HepG2 (cell line): Measurements from ENCODE around the gene PRSS50. TPM values are rescaled to one million over a fixed set of nuclear protein-coding genes. Genes with fewer than 3 reads are reported as not detected.

Source experiments
- ATAC-seq: fragments of 200-7000 bp; cut with Tn5 transposase; 3 replicates; pipeline ENCODE4 v1.9.1; 2020; ENCODE audit warnings: mild to moderate bottlenecking, moderate library complexity
- BruUV-seq: library from RNA; stranded (reverse); fragments of 400-500 nt; replicated peaks from 2 replicates; lab custom pipeline; 2021; lab: Mats Ljungman, UMichigan
- CTCF ChIA-PET: fragments of 300-600 bp; formaldehyde crosslinking; extraction: SDS; loops from one replicate; lab custom pipeline; 2021; ENCODE audit warnings: low total read pairs, inconsistent platforms, low intra/inter-chr PET ratio; lab: Yijun Ruan, JAX
- POLR2A ChIA-PET: fragments of 350-600 bp; sonication (Branson Sonifier 250); formaldehyde crosslinking; loops from one replicate; lab custom pipeline; 2020; ENCODE audit warnings: antibody characterized with exemption, inconsistent platforms; lab: Yijun Ruan, JAX
- DNase-seq: peaks from one replicate; pipeline ENCODE4 v3.0.0-alpha.2; 2015; ENCODE audit warnings: low spot score
- FAIRE-seq: peaks from 3 replicates; lab custom pipeline; 2011; peaks lifted over from hg19 to GRCh38; lab: Jason Lieb, UNC
- H2AFZ ChIP-seq: one replicate; pipeline ENCODE4 v1.6.1; 2011; ENCODE audit warnings: low read length, inconsistent platforms
- H3K27ac ChIP-seq: fragments of 300-600 bp; 3 replicates; pipeline ENCODE4 v1.8.0; 2011; ENCODE audit warnings: mixed run types, mild to moderate bottlenecking, mixed read lengths, low read length, inconsistent platforms; ENCODE audit not compliant: insufficient read depth; ENCODE audit errors: extremely low read length
- H3K27me3 ChIP-seq, 2 experiments: fragments of 200-600 bp in 1 of 2; 2 replicates in 1 of 2; 3 replicates in 1 of 2; pipeline versions ENCODE4 v1.6.0 to v1.8.0; 2011; ENCODE audit warnings: low read length in 2 of 2, mild to moderate bottlenecking in 2 of 2, moderate library complexity in 2 of 2, inconsistent platforms in 1 of 2; ENCODE audit not compliant: insufficient read depth in 2 of 2, control insufficient read depth in 1 of 2
- H3K36me3 ChIP-seq, 2 experiments: fragments of 200-600 bp in 1 of 2; replicated peaks in 1 of 2; 2 replicates in 1 of 2; 3 replicates in 1 of 2; pipeline versions ENCODE4 v1.5.1 to v1.8.0; 2011; ENCODE audit warnings: low read length in 2 of 2, inconsistent platforms in 1 of 2; ENCODE audit not compliant: insufficient read depth in 2 of 2, control insufficient read depth in 1 of 2
- H3K4me1 ChIP-seq: 2 replicates; pipeline ENCODE4 v1.5.1; 2012; ENCODE audit warnings: low read length, inconsistent platforms; ENCODE audit not compliant: insufficient read depth
- H3K4me2 ChIP-seq: 2 replicates; pipeline ENCODE4 v1.6.0; 2011; ENCODE audit warnings: low read depth, low read length, inconsistent platforms
- H3K4me3 ChIP-seq, 3 experiments: fragments of 200-600 bp in 1 of 3; sonication (generic), shearing (Covaris generic) in 1 of 3; replicated peaks in 1 of 3; 2 replicates each; pipeline ENCODE4 v1.5.1; 2011 to 2016; ENCODE audit warnings: low read length in 3 of 3, inconsistent platforms in 2 of 3, low read depth in 2 of 3, mild to moderate bottlenecking in 2 of 3, control low read depth in 1 of 3, mixed read lengths in 1 of 3; ENCODE audit not compliant: insufficient read depth in 1 of 3
- H3K79me2 ChIP-seq: one replicate; pipeline ENCODE4 v1.6.1; 2011; ENCODE audit warnings: low read length, inconsistent platforms; ENCODE audit not compliant: insufficient read depth
- H3K9ac ChIP-seq: 2 replicates; pipeline ENCODE4 v1.6.0; 2011; ENCODE audit warnings: mild to moderate bottlenecking, low read depth, low read length, inconsistent platforms; ENCODE audit not compliant: insufficient read depth
- H3K9me3 ChIP-seq: 2 replicates; pipeline ENCODE4 v1.5.1; 2012; ENCODE audit warnings: mild to moderate bottlenecking, low read length
- H4K20me1 ChIP-seq: 2 replicates; pipeline ENCODE4 v1.6.0; 2011; ENCODE audit warnings: inconsistent platforms, mild to moderate bottlenecking, low read length, moderate library complexity; ENCODE audit not compliant: insufficient read depth
- TOE1 ChIP-seq: sonication (generic); formaldehyde crosslinking; IDR thresholded peaks from 2 replicates; pipeline ENCODE4 v1.4.0; 2020; ENCODE audit warnings: mild to moderate bottlenecking, missing genetic modification reagents
- TRIM24 ChIP-seq: sonication (generic); formaldehyde crosslinking; IDR thresholded peaks from 2 replicates; pipeline ENCODE4 v1.8.0; 2022; ENCODE audit warnings: mild to moderate bottlenecking, missing genetic modification reagents
- WGBS: methylation state at CpG from one replicate; pipeline ENCODE4 v1.1.6; 2017; ENCODE audit warnings: low lambda C conversion rate; 5-methylcytosine and 5-hydroxymethylcytosine counted together
- in situ Hi-C: cut with HindIII; loops from 2 replicates; pipeline ENCODE4 v1.10.0; 2017; ENCODE audit warnings: low pct_unique_long_range_greater_than_20kb; ENCODE audit not compliant: extremely low pct_ligation_motif_present
- intact Hi-C: fragments of 100-400 bp; cut with micrococcal nuclease; formaldehyde crosslinking; loops from one replicate; pipeline ENCODE4 v1.10.0; 2022; ENCODE audit not compliant: unreplicated experiment
- polyA plus RNA-seq, 8 experiments: library from polyadenylated mRNA; depleted of rRNA in 3 of 8; stranded (reverse) in 7 of 8; unstranded in 1 of 8; fragments of >200 nt; fragmentation: Illumina TruSeq in 4 of 8; extraction: Trizol in 4 of 8; gene quantifications; 2 replicates each; pipeline versions ENCODE4 v1.2.1 to v1.2.3, GENCODE V29; 2011 to 2016; ENCODE audit warnings: low read depth in 4 of 8, missing spikeins in 1 of 8, mixed read lengths in 1 of 8; ENCODE audit not compliant: insufficient read depth in 1 of 8
- total RNA-seq, 5 experiments: library from RNA; depleted of rRNA; stranded (reverse); fragments of >200 nt; fragmentation: Illumina TruSeq; extraction: Trizol; gene quantifications; 2 replicates each; pipeline ENCODE4 v1.2.3, GENCODE V29; 2016; ENCODE audit warnings: low read depth in 1 of 5
- TF ChIP-seq, protein P1 (sequence below): sonication (generic); formaldehyde crosslinking; IDR thresholded peaks from 2 replicates; pipeline ENCODE4 v1.4.0; 2020; ENCODE audit warnings: missing genetic modification reagents

The PRSS50 gene
- total and polyA plus RNA-seq, 2 of the 13 experiments (the other 11 are each of a cell fraction or from before 2014, with no cell fraction given): not detected

GRCh38 chr3:46709721-46710120 lies 7.9 kb downstream of the PRSS50 start:
- no peak for ATAC-seq
- Histone ChIP-seq H2AFZ (no peak overlapping the region), H4K20me1 (no peaks in the 10 kb centered on the region), H3K4me3 (no peak overlapping the region), H3K27ac (no peak overlapping the region), H3K36me3 (no peaks in the 10 kb centered on the region), H3K27me3 (peaks cover 2 to 15% of the 10 kb centered on the region in 2 experiments; a peak in 3 of 5 replicates), H3K79me2 (no peaks in the 10 kb centered on the region), H3K4me2 (no peak overlapping the region), H3K9ac (no peak overlapping the region), H3K4me1 (peaks cover 11% of the 10 kb centered on the region), H3K9me3 (no peaks in the 10 kb centered on the region)
- intact Hi-C loops (no loop called here), in situ Hi-C loops (loop anchor here (5.0 kb wide), 1 partner anchor 198 kb away; no protein-coding TSS in a partner anchor)
- no peak for TF ChIP-seq TOE1 (CRISPR knock-in tag)
- TF ChIP-seq, protein P1, sequence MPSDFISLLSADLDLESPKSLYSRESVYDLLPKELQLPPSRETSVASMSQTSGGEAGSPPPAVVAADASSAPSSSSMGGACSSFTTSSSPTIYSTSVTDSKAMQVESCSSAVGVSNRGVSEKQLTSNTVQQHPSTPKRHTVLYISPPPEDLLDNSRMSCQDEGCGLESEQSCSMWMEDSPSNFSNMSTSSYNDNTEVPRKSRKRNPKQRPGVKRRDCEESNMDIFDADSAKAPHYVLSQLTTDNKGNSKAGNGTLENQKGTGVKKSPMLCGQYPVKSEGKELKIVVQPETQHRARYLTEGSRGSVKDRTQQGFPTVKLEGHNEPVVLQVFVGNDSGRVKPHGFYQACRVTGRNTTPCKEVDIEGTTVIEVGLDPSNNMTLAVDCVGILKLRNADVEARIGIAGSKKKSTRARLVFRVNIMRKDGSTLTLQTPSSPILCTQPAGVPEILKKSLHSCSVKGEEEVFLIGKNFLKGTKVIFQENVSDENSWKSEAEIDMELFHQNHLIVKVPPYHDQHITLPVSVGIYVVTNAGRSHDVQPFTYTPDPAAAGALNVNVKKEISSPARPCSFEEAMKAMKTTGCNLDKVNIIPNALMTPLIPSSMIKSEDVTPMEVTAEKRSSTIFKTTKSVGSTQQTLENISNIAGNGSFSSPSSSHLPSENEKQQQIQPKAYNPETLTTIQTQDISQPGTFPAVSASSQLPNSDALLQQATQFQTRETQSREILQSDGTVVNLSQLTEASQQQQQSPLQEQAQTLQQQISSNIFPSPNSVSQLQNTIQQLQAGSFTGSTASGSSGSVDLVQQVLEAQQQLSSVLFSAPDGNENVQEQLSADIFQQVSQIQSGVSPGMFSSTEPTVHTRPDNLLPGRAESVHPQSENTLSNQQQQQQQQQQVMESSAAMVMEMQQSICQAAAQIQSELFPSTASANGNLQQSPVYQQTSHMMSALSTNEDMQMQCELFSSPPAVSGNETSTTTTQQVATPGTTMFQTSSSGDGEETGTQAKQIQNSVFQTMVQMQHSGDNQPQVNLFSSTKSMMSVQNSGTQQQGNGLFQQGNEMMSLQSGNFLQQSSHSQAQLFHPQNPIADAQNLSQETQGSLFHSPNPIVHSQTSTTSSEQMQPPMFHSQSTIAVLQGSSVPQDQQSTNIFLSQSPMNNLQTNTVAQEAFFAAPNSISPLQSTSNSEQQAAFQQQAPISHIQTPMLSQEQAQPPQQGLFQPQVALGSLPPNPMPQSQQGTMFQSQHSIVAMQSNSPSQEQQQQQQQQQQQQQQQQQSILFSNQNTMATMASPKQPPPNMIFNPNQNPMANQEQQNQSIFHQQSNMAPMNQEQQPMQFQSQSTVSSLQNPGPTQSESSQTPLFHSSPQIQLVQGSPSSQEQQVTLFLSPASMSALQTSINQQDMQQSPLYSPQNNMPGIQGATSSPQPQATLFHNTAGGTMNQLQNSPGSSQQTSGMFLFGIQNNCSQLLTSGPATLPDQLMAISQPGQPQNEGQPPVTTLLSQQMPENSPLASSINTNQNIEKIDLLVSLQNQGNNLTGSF (CRISPR knock-in tag): no peak
- TF ChIP-seq TRIM24 (CRISPR knock-in tag): no peak
- ChIA-PET POLR2A (no interaction called here), CTCF (no interaction called here)
- 24% methylated on average over 6 of the region's 6 CpGs for WGBS
- no peak for FAIRE-seq
- no peak for DNase-seq
- no TSS peak for BruUV-seq
